Astrocyte of the spinal cord (primary cell): ENCODE data around the gene ZNF692.

Experiments
- DNase-seq: peaks from one replicate; pipeline ENCODE4 v3.0.0; 2011; ENCODE audit warnings: low read depth, low spot score
- H3K4me3 ChIP-seq: 2 replicates; pipeline ENCODE4 v1.5.1; 2011; ENCODE audit warnings: low read depth, mild to moderate bottlenecking, low read length, moderate library complexity
- in situ Hi-C: cut with HindIII; loops from 2 replicates; pipeline ENCODE4 v1.10.0; 2017; ENCODE audit warnings: low sequenced_read_pairs
- TF ChIP-seq, protein P1 (sequence below): IDR thresholded peaks from 2 replicates; pipeline ENCODE4 v1.5.1; 2012; ENCODE audit warnings: low read depth, mild to moderate bottlenecking, low read length, inconsistent platforms

The ZNF692 gene

DNA sequence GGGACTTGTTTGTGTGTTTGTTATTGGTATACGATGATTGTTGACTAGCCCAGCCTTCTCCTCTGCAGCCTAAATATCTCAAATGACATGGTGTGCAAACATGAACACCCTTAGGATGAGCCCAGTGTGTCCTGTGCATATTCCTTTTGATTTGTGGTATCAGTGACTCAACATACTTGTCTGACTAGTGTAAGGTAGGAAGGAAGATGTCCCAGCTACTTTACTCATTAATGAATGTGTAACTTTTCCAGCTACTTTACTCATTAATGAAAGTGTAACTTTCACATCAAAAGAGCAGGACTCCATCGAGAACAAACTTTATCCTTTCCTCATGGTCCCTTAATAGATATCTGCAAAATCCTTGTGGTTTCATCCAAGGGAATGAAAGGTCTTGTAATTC lies 2.7 kb upstream of the ZNF692 start:
- no peak for DNase-seq
- in situ Hi-C loops: no loop called here
- no peak overlapping the region for H3K4me3 ChIP-seq
- TF ChIP-seq, protein P1, sequence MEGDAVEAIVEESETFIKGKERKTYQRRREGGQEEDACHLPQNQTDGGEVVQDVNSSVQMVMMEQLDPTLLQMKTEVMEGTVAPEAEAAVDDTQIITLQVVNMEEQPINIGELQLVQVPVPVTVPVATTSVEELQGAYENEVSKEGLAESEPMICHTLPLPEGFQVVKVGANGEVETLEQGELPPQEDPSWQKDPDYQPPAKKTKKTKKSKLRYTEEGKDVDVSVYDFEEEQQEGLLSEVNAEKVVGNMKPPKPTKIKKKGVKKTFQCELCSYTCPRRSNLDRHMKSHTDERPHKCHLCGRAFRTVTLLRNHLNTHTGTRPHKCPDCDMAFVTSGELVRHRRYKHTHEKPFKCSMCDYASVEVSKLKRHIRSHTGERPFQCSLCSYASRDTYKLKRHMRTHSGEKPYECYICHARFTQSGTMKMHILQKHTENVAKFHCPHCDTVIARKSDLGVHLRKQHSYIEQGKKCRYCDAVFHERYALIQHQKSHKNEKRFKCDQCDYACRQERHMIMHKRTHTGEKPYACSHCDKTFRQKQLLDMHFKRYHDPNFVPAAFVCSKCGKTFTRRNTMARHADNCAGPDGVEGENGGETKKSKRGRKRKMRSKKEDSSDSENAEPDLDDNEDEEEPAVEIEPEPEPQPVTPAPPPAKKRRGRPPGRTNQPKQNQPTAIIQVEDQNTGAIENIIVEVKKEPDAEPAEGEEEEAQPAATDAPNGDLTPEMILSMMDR: no peak

DNA sequence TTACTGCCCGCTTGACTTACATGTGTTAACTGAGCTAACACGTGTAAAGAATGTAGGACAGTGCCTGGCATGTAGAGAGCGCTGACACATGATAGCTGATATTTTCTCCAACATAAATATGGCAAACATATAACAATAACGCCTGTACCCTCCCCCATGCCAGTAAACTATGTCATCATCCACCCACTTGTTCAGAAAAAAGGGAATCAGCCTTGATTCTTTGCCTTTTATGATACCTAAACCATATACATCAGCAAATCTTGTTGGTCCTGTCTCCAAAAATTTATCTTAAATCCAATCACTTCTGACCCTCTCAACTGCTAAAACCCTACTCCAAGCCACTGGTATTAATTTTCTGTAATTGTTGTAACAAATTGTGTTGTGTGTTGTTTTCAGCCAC lies 1.1 kb upstream of the ZNF692 start:
- TF ChIP-seq, protein P1: no peak
- no peak overlapping the region for H3K4me3 ChIP-seq
- in situ Hi-C loops: no loop called here
- DNase-seq: no peak

DNA sequence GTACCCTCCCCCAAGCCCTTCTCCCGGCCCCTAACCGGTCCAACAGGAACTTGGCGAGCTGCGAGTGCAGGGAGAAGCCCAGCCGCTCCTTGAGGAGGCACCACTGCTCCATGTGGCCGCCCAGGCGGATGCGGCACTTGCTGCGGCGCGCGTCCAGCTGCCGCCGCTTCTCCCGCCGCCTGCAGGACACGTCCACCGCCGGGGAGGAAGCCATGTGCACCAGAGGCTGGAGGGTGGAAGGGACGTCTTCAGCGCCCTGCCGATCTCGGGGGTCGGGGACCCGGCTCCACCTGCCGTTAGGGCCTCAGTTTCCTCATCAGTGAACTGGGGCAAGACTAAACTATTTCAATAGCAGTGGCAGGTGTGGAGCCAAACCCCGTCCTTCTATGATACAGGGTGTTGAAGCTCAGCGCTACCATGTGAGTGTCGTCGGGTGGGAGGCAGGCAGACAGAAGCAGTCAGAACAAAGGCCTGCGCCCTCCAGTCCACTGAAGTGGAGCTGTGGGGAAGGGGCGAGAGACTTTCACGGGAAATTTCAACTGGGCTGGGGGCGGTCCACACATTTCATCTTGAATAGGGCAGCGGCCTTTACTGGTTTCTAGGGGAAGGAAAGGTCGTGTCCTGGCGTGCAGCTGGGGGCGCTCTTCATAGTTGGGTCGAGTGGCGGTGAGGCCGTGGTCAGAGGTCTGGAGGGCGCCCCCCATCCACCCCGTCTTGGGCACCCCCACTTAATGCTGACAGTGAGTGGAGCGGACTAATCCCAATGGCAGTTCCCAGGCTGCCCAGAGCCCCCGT lies 592 bp downstream of the ZNF692 start:
- in situ Hi-C loops: no loop called here
- TF ChIP-seq, protein P1: peak; percentile 27
- peak; percentile 64 for DNase-seq
- H3K4me3 ChIP-seq: peak overlapping the region; percentile 73

DNA sequence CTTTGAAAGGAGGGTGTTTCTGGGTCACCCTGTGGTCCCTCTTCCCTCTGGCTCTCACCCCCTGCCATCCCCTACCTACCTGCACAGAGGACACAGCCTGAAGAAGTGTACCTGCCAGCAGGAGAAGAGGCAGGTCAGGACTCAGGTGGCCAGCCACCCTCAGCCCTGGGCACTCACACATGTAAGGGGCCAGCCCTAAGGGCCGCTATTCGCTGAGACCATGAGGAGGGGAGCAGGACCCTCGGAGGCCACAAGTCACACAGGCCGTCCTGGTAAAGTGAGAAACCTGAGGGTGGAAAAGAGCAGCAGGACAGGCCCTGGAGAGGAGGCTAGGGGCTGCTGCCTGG lies 1.2 kb downstream of the ZNF692 start:
- in situ Hi-C loops: no loop called here
- TF ChIP-seq, protein P1: no peak
- no peak for DNase-seq
- peak overlapping the region; percentile 73 for H3K4me3 ChIP-seq

DNA sequence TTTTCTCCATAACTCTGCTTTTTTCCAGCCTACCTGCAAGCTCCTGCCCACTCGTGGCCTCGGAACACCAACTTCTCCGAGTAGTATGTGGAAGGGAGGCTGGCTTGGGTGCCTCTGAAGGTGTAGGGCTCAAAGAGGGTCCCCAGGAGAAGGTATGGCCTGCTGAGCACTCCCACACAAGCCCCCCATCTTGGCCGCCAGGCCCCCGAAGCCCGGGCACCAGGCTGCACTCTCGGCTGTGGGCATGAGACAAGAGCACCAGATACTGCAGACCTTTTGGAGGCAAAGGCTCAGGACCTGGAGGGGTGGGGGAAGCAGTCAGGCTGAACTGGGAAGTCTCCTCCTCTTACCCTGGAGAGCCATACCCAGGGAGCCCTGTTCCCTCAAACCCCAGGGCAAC lies 1.7 kb downstream of the ZNF692 start:
- in situ Hi-C loops: no loop called here

DNA sequence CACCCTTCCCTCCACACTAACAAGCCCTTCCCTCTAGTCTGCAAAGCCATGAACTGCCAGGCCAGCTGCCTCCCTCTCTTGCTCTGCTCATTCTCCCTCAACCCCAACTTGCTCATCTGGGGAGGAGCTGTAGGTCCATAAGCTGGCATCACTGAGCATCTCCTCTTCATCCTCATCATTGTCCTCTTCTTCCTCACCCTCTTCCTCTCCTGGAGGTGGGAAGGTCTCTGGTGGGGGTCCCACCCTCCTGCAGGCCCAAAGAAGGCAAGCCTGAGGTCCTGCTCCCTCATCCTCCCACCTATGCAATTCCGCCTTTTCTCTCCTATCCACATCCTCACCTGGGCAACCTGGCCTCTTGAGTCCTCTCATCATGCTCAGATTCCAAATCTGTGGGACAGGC lies 2.7 kb downstream of the ZNF692 start:
- TF ChIP-seq, protein P1: no peak
- H3K4me3 ChIP-seq: no peak overlapping the region
- in situ Hi-C loops: no loop called here
- no peak for DNase-seq

More for the DNA sequence above, 1.7 kb downstream of the ZNF692 start:
- no peak for DNase-seq
- peak overlapping the region; percentile 73 for H3K4me3 ChIP-seq
- TF ChIP-seq, protein P1: no peak
